ENCODE results near the gene TARBP2.

Gene TARBP2

DNA sequence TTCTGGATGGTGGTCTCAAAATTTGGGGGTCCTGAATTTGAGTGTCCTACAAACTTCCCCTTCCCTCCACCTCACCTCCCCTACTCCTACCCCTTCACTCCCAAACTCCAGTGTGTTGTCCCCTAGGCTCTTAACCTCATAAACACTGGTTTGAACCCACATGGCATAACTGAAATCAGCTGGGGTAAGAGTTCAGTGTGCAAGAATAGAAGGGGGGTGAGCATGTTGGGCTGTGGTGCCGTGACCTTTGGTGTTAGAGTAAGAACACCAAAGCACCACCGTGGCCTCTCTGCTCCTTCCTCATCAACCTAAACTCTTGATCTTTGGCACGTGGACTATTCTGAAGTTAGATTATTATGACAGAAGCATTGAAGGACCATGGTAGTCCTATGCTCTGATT lies 38.1 kb upstream of the TARBP2 start:
- Histone ChIP-seq H3K9me3 (ENCODE audit: control insufficient read depth in 1 of 2, low read length in 2 of 2) (no peaks in the 10 kb centered on the region), H3K27me3 (ENCODE audit: control insufficient read depth in 1 of 2, insufficient read depth in 2 of 2, low read length in 2 of 2) (no peaks in the 10 kb centered on the region), H3K27ac (ENCODE audit: low read depth, low read length) (no peak overlapping the region), H3K4me1 (ENCODE audit: control insufficient read depth in 1 of 2, insufficient read depth in 2 of 2, low read length in 2 of 2) (peaks cover 0 to 5% of the 10 kb centered on the region in 2 donors), H3K36me3 (ENCODE audit: control insufficient read depth in 1 of 2, insufficient read depth in 2 of 2, low read length in 2 of 2) (peaks cover 89 to 99% of the 10 kb centered on the region in 2 donors), H3K9ac (ENCODE audit: low read depth in 1 of 2, low read length in 2 of 2) (no peak overlapping the region), H3K4me3 (ENCODE audit: low read depth in 1 of 2, low read length in 2 of 2) (no peak overlapping the region)

DNA sequence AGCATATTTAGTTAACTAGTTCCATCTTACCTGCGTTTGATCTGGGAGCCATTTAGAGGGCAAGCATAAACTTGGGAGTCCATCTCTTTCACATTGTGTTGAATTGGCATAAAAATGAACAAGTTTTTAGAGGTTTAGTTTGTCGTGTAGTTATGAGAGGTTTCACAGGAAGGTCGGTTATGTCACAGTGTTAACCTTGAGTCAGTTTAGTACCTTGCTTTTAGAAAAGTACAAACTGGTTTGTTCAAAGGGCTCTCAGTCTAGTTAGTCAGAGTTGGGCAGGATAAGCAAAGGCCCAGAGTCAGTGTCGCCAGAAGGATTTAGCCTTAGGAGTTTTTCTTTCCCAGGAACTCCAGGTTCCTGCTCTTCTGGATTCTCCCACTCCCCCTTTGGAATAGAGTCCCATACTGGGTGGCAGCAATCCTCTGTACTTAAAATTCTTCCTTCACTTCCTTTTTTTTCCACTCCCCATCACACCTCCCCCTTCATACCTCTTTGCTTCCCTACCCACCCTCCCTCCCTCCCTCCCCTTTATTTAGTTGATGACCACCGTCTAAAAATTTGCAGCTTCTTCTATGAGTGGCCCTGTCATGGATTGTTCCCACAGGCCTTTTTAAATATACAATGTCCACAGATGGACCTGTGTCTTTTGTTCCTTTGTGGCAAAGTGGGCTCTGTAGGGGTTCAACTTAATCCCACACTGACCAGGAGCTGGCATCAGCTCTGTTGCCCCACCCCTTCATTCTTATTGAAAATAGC lies 37.1 kb upstream of the TARBP2 start:
- H3K27me3 ChIP-seq (ENCODE audit: control insufficient read depth in 1 of 2, insufficient read depth in 2 of 2, low read length in 2 of 2), result no peaks in the 10 kb centered on the region
- peaks cover 0 to 5% of the 10 kb centered on the region in 2 donors for H3K4me1 ChIP-seq (ENCODE audit: control insufficient read depth in 1 of 2, insufficient read depth in 2 of 2, low read length in 2 of 2)
- H3K27ac ChIP-seq (ENCODE audit: low read depth, low read length), result no peak overlapping the region
- H3K9ac ChIP-seq (ENCODE audit: low read depth in 1 of 2, low read length in 2 of 2), result no peak overlapping the region
- H3K9me3 ChIP-seq (ENCODE audit: control insufficient read depth in 1 of 2, low read length in 2 of 2), result no peaks in the 10 kb centered on the region
- peaks cover 93 to 99% of the 10 kb centered on the region in 2 donors for H3K36me3 ChIP-seq (ENCODE audit: control insufficient read depth in 1 of 2, insufficient read depth in 2 of 2, low read length in 2 of 2)
- H3K4me3 ChIP-seq (ENCODE audit: low read depth in 1 of 2, low read length in 2 of 2), result no peak overlapping the region

DNA sequence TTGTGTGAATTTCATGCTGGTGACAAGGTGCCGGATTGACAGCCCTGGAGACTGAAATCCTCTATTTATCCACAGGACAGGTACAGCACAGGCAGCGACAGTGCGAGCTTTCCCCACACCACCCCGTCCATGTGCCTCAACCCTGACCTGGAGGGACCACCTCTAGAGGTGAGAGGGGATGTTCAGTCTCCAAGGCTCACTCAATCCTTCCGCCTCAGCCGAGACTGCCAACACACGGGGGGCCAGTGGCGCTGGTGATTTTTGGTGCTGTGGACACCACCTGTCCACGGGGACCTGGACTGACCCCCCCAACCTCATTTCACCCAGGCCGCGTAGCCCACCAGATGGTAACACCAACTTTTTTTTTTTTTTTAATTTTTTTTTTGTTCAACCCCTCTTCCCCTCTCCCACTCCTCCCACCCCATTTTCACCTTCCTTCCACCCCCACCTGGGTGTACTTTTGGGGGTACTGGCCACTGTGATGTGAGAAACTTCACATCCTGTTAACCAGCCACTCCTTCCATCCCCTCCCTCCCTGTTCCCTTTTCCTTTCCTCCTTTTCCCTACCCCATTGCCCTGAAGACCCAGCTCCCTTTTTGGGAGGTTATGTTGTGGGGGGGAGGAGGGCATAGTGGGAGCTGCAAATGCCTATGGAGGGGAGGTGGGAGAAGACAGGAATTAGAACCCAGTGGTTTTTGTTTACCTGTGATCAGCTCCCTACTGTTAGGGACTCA lies 36.2 kb upstream of the TARBP2 start:
- peaks cover 86 to 97% of the 10 kb centered on the region in 2 donors for H3K36me3 ChIP-seq (ENCODE audit: control insufficient read depth in 1 of 2, insufficient read depth in 2 of 2, low read length in 2 of 2)
- H3K27ac ChIP-seq (ENCODE audit: low read depth, low read length), result no peak overlapping the region
- H3K9me3 ChIP-seq (ENCODE audit: control insufficient read depth in 1 of 2, low read length in 2 of 2), result no peaks in the 10 kb centered on the region
- no peak overlapping the region for H3K9ac ChIP-seq (ENCODE audit: low read depth in 1 of 2, low read length in 2 of 2)
- no peaks in the 10 kb centered on the region for H3K27me3 ChIP-seq (ENCODE audit: control insufficient read depth in 1 of 2, insufficient read depth in 2 of 2, low read length in 2 of 2)
- no peak overlapping the region for H3K4me3 ChIP-seq (ENCODE audit: low read depth in 1 of 2, low read length in 2 of 2)
- peaks cover 0 to 5% of the 10 kb centered on the region in 2 donors for H3K4me1 ChIP-seq (ENCODE audit: control insufficient read depth in 1 of 2, insufficient read depth in 2 of 2, low read length in 2 of 2)

DNA sequence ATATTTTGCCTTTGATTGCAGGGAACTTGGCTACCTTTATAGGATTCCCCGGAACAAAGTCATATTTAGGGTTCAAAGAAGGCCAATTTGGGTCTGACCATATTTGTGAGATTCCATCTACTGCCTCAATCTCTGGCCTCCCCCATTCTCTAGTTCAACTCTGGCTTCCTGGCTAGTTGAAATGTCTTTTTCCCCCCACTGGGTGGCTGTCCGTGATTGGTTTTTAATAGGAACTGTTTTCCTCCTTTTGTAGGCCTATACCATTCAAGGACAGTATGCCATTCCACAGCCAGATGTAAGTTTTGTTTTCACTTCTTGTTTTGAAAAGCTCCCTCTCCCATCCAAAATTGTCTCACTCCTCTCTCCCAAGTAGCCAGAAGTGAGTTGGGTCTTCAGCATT lies 35.4 kb upstream of the TARBP2 start:
- H3K27ac ChIP-seq (ENCODE audit: low read depth, low read length), result no peak overlapping the region
- no peaks in the 10 kb centered on the region for H3K27me3 ChIP-seq (ENCODE audit: control insufficient read depth in 1 of 2, insufficient read depth in 2 of 2, low read length in 2 of 2)
- H3K4me1 ChIP-seq (ENCODE audit: control insufficient read depth in 1 of 2, insufficient read depth in 2 of 2, low read length in 2 of 2), result peaks cover 0 to 8% of the 10 kb centered on the region in 2 donors

DNA sequence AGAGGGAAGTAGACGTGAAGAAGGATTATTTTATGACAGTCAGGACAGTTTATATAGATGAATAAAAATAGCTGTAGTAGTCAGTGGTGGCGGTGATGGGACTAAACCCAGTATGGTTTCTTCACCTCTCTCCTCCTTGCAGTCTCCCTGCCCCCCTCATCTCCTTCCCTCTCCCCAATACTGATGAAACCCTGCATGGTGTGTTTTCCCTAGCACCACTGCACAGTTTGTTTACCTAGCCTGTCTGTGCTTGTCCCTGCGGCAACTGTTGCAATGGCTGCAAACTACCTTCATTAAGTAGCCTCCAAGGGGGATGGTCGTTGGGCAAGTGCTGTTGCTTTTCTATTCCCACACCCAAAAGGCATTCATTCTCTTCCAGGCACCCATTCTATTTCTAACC lies 34.4 kb upstream of the TARBP2 start:
- no peaks in the 10 kb centered on the region for H3K9me3 ChIP-seq (ENCODE audit: control insufficient read depth in 1 of 2, low read length in 2 of 2)
- H3K36me3 ChIP-seq (ENCODE audit: control insufficient read depth in 1 of 2, insufficient read depth in 2 of 2, low read length in 2 of 2), result peaks cover 73 to 96% of the 10 kb centered on the region in 2 donors
- H3K27me3 ChIP-seq (ENCODE audit: control insufficient read depth in 1 of 2, insufficient read depth in 2 of 2, low read length in 2 of 2), result no peaks in the 10 kb centered on the region
- no peak overlapping the region for H3K27ac ChIP-seq (ENCODE audit: low read depth, low read length)
- peaks cover 0 to 8% of the 10 kb centered on the region in 2 donors for H3K4me1 ChIP-seq (ENCODE audit: control insufficient read depth in 1 of 2, insufficient read depth in 2 of 2, low read length in 2 of 2)
- H3K9ac ChIP-seq (ENCODE audit: low read depth in 1 of 2, low read length in 2 of 2), result no peak overlapping the region
- H3K4me3 ChIP-seq (ENCODE audit: low read depth in 1 of 2, low read length in 2 of 2), result no peak overlapping the region

More for the DNA sequence above, 35.4 kb upstream of the TARBP2 start:
- Histone ChIP-seq H3K36me3 (ENCODE audit: control insufficient read depth in 1 of 2, insufficient read depth in 2 of 2, low read length in 2 of 2) (peaks cover 78 to 97% of the 10 kb centered on the region in 2 donors), H3K9me3 (ENCODE audit: control insufficient read depth in 1 of 2, low read length in 2 of 2) (no peaks in the 10 kb centered on the region), H3K9ac (ENCODE audit: low read depth in 1 of 2, low read length in 2 of 2) (no peak overlapping the region), H3K4me3 (ENCODE audit: low read depth in 1 of 2, low read length in 2 of 2) (no peak overlapping the region)

DNA sequence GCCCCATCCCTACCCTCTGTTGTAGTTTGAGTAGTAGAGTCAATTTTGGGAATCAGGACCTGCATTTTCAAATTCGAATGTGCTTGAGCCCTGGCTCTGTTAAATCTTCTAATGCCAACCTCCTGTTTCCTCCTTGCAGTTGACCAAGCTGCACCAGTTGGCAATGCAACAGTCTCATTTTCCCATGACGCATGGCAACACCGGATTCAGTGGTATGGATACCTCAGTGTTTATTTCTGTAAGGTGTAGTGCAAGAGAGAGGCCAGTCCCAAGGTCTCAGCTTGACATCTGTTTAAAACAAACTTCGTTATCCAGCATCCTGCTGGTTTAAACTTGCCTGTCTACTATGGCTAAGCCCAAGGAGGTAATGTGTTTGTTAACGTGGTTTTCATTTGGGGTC lies 34.0 kb upstream of the TARBP2 start:
- Histone ChIP-seq H3K4me1 (ENCODE audit: control insufficient read depth in 1 of 2, insufficient read depth in 2 of 2, low read length in 2 of 2) (peaks cover 0 to 8% of the 10 kb centered on the region in 2 donors), H3K9me3 (ENCODE audit: control insufficient read depth in 1 of 2, low read length in 2 of 2) (no peaks in the 10 kb centered on the region), H3K36me3 (ENCODE audit: control insufficient read depth in 1 of 2, insufficient read depth in 2 of 2, low read length in 2 of 2) (peaks cover 73 to 96% of the 10 kb centered on the region in 2 donors), H3K9ac (ENCODE audit: low read depth in 1 of 2, low read length in 2 of 2) (no peak overlapping the region), H3K4me3 (ENCODE audit: low read depth in 1 of 2, low read length in 2 of 2) (no peak overlapping the region), H3K27me3 (ENCODE audit: control insufficient read depth in 1 of 2, insufficient read depth in 2 of 2, low read length in 2 of 2) (no peaks in the 10 kb centered on the region), H3K27ac (ENCODE audit: low read depth, low read length) (no peak overlapping the region)

DNA sequence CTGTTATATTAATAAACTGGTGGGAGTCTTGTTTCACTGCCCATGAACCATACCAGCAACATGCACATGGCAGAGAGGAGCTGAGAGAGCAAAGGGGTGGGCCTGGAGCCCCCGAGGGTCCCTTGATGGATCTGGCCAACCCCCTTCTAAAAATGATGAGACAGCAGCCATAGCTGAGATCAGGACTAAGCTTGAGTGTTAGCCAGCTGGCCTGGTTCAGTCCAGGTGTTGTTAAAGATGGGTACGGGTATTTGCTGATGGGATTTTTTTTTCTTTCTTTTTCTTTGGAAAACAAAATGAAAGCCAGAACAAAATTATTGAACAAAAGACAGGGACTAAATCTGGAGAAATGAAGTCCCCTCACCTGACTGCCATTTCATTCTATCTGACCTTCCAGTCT lies 33.2 kb upstream of the TARBP2 start:
- no peak overlapping the region for H3K4me3 ChIP-seq (ENCODE audit: low read depth in 1 of 2, low read length in 2 of 2)
- no peaks in the 10 kb centered on the region for H3K27me3 ChIP-seq (ENCODE audit: control insufficient read depth in 1 of 2, insufficient read depth in 2 of 2, low read length in 2 of 2)
- peaks cover 68 to 96% of the 10 kb centered on the region in 2 donors for H3K36me3 ChIP-seq (ENCODE audit: control insufficient read depth in 1 of 2, insufficient read depth in 2 of 2, low read length in 2 of 2)
- no peak overlapping the region for H3K9ac ChIP-seq (ENCODE audit: low read depth in 1 of 2, low read length in 2 of 2)
- H3K27ac ChIP-seq (ENCODE audit: low read depth, low read length), result no peak overlapping the region
- peaks cover 0 to 8% of the 10 kb centered on the region in 2 donors for H3K4me1 ChIP-seq (ENCODE audit: control insufficient read depth in 1 of 2, insufficient read depth in 2 of 2, low read length in 2 of 2)
- no peaks in the 10 kb centered on the region for H3K9me3 ChIP-seq (ENCODE audit: control insufficient read depth in 1 of 2, low read length in 2 of 2)

DNA sequence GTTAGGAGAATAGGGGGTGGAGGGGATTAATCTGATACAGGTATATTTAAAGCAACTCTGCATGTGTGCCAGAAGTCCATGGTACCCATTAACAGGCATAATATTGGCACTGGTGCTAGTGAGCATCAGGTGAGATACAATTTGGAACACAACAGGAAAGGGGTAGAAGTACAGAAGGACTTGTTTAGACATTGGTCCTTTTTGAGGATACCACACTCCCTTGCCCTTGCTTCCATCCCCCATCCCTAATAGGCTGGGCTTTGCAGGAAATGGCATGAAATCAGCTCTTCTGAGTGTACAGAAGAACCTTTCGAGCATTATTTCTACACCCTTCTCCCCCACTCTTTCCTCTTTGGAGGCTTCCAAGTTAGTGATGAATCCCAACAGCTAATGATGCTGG lies 32.8 kb upstream of the TARBP2 start:
- no peak overlapping the region for H3K4me3 ChIP-seq (ENCODE audit: low read depth in 1 of 2, low read length in 2 of 2)
- peaks cover 0 to 10% of the 10 kb centered on the region in 2 donors for H3K4me1 ChIP-seq (ENCODE audit: control insufficient read depth in 1 of 2, insufficient read depth in 2 of 2, low read length in 2 of 2)
- no peaks in the 10 kb centered on the region for H3K27me3 ChIP-seq (ENCODE audit: control insufficient read depth in 1 of 2, insufficient read depth in 2 of 2, low read length in 2 of 2)
- no peak overlapping the region for H3K27ac ChIP-seq (ENCODE audit: low read depth, low read length)
- H3K9me3 ChIP-seq (ENCODE audit: control insufficient read depth in 1 of 2, low read length in 2 of 2), result no peaks in the 10 kb centered on the region
- no peak overlapping the region for H3K9ac ChIP-seq (ENCODE audit: low read depth in 1 of 2, low read length in 2 of 2)
- peaks cover 64 to 96% of the 10 kb centered on the region in 2 donors for H3K36me3 ChIP-seq (ENCODE audit: control insufficient read depth in 1 of 2, insufficient read depth in 2 of 2, low read length in 2 of 2)

DNA sequence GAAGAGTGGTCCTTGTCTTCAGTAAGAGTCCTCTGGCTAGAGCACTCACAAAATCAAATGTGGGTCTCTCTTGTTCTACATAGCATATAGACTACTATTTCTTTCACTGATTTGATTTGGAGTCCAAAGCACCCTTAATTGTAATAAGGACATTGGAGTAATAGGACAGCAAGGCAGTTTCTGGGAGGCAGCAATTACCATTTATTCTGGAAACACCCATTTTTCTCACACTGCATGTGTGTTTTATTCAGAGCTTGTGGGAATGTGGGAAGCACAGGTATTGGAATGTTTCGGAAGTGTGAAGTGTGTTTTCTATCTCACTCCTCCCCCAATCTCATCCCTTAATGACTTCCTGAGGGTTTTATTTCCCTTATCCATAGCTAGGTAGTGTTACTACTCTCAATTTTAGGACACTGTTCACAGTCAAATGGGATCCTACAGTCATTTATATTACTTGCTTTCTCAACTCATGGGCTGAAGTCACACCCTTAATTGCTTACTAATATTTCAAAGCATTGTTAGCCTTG lies 29.0 kb upstream of the TARBP2 start:
- no peak overlapping the region for H3K27ac ChIP-seq (ENCODE audit: low read depth, low read length)
- no peak overlapping the region for H3K4me3 ChIP-seq (ENCODE audit: low read depth in 1 of 2, low read length in 2 of 2)
- H3K36me3 ChIP-seq (ENCODE audit: control insufficient read depth in 1 of 2, insufficient read depth in 2 of 2, low read length in 2 of 2), result peaks cover 61 to 95% of the 10 kb centered on the region in 2 donors
- no peaks in the 10 kb centered on the region for H3K9me3 ChIP-seq (ENCODE audit: control insufficient read depth in 1 of 2, low read length in 2 of 2)
- H3K9ac ChIP-seq (ENCODE audit: low read depth in 1 of 2, low read length in 2 of 2), result no peak overlapping the region
- H3K27me3 ChIP-seq (ENCODE audit: control insufficient read depth in 1 of 2, insufficient read depth in 2 of 2, low read length in 2 of 2), result no peaks in the 10 kb centered on the region
- peaks cover 17 to 18% of the 10 kb centered on the region in 2 donors for H3K4me1 ChIP-seq (ENCODE audit: control insufficient read depth in 1 of 2, insufficient read depth in 2 of 2, low read length in 2 of 2)

DNA sequence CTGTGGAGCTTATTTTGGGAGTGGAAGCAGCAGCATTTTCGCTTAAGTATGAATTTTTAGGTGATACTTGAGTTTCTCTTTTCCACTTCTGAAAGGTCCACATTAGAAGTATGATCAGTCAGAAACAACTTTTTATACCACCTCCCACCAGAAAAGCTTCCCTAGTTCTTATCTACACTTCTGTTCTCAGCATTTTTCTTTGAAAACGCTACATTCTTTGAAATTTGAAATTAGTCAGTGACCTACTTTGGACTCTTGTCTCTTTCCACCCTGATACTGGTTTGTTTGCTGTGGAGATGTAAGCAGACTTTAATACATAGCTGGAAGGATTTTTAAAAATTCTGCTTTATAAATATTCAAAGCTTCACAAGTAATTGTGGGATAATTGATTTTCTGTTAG lies 27.0 kb upstream of the TARBP2 start:
- no peak overlapping the region for H3K4me3 ChIP-seq (ENCODE audit: low read depth in 1 of 2, low read length in 2 of 2)
- peaks cover 17 to 18% of the 10 kb centered on the region in 2 donors for H3K4me1 ChIP-seq (ENCODE audit: control insufficient read depth in 1 of 2, insufficient read depth in 2 of 2, low read length in 2 of 2)
- H3K27me3 ChIP-seq (ENCODE audit: control insufficient read depth in 1 of 2, insufficient read depth in 2 of 2, low read length in 2 of 2), result no peaks in the 10 kb centered on the region
- H3K9me3 ChIP-seq (ENCODE audit: control insufficient read depth in 1 of 2, low read length in 2 of 2), result no peaks in the 10 kb centered on the region
- peaks cover 49 to 91% of the 10 kb centered on the region in 2 donors for H3K36me3 ChIP-seq (ENCODE audit: control insufficient read depth in 1 of 2, insufficient read depth in 2 of 2, low read length in 2 of 2)
- no peak overlapping the region for H3K27ac ChIP-seq (ENCODE audit: low read depth, low read length)
- no peak overlapping the region for H3K9ac ChIP-seq (ENCODE audit: low read depth in 1 of 2, low read length in 2 of 2)
